DOHH2 (cell line): ENCODE data around the gene ILKAP.

Experiments used
- H3F3A ChIP-seq: fragments of 200-600 bp; sonication (generic), shearing (Covaris generic); 2 replicates; pipeline ENCODE4 v1.6.0; 2016; ENCODE audit warnings: antibody characterized with exemption, mild to moderate bottlenecking; ENCODE audit not compliant: control insufficient read depth, insufficient read depth
- H3K27ac ChIP-seq: fragments of 200-600 bp; sonication (generic); 2 replicates; pipeline ENCODE4 v1.5.1; 2014; ENCODE audit warnings: low read depth, mild to moderate bottlenecking, low read length, moderate library complexity
- H3K27me3 ChIP-seq: fragments of 200-600 bp; sonication (generic); 2 replicates; pipeline ENCODE4 v1.6.1; 2014; ENCODE audit warnings: mild to moderate bottlenecking, low read length, mixed read lengths; ENCODE audit not compliant: control insufficient read depth
- H3K36me3 ChIP-seq: fragments of 200-600 bp; sonication (generic); 2 replicates; pipeline ENCODE4 v1.6.1; 2014; ENCODE audit warnings: mild to moderate bottlenecking, low read length, moderate library complexity, mixed read lengths; ENCODE audit not compliant: control insufficient read depth
- H3K4me1 ChIP-seq: fragments of 200-600 bp; sonication (generic); 2 replicates; pipeline ENCODE4 v1.6.1; 2014; ENCODE audit warnings: mild to moderate bottlenecking, low read length, mixed read lengths; ENCODE audit not compliant: control insufficient read depth
- H3K4me2 ChIP-seq: fragments of 200-600 bp; sonication (generic); 2 replicates; pipeline ENCODE4 v1.6.0; 2014; ENCODE audit warnings: mild to moderate bottlenecking, low read length, moderate library complexity
- H3K4me3 ChIP-seq: fragments of 200-600 bp; sonication (generic); 2 replicates; pipeline ENCODE4 v1.5.1; 2014; ENCODE audit warnings: mild to moderate bottlenecking, low read length, mixed read lengths
- H3K79me2 ChIP-seq: fragments of 200-600 bp; sonication (generic); 2 replicates; pipeline ENCODE4 v1.6.1; 2014; ENCODE audit warnings: mild to moderate bottlenecking, low read length, mixed read lengths; ENCODE audit not compliant: control insufficient read depth
- H3K9me2 ChIP-seq: fragments of 200-600 bp; sonication (generic); replicated peaks from 2 replicates; pipeline ENCODE4 v1.6.1; 2014; ENCODE audit warnings: mild to moderate bottlenecking, low read length, mixed read lengths; ENCODE audit not compliant: control insufficient read depth
- H3K9me3 ChIP-seq: fragments of 200-600 bp; sonication (generic); 2 replicates; pipeline ENCODE4 v1.6.1; 2014; ENCODE audit warnings: antibody characterized with exemption, low read length, mixed read lengths; ENCODE audit not compliant: control insufficient read depth, insufficient read depth
- H4K20me1 ChIP-seq: fragments of 200-600 bp; sonication (generic); 2 replicates; pipeline ENCODE4 v1.6.0; 2014; ENCODE audit warnings: low read depth, mild to moderate bottlenecking, antibody characterized with exemption, low read length, moderate library complexity; ENCODE audit not compliant: control insufficient read depth, insufficient read depth
- EZH2phosphoT487 ChIP-seq: fragments of 200-600 bp; sonication (generic); IDR thresholded peaks from 2 replicates; pipeline ENCODE4 v1.6.1; 2017; ENCODE audit warnings: borderline replicate concordance, mild to moderate bottlenecking, antibody characterized with exemption, low read length, moderate library complexity, mixed read lengths
- TF ChIP-seq, protein P1 (sequence below): fragments of 200-600 bp; sonication (generic); IDR thresholded peaks from one replicate; pipeline ENCODE4 v1.5.1; 2014; ENCODE audit warnings: antibody characterized with exemption, mild to moderate bottlenecking, low read depth, low read length; ENCODE audit not compliant: poor library complexity, severe bottlenecking

ILKAP gene

GRCh38 chr2:238162846-238163441 lies 40.6 kb downstream of the ILKAP start:
- Histone ChIP-seq H3K4me2 (no peak overlapping the region), H3K27ac (no peak overlapping the region), H3K79me2 (no peaks in the 10 kb centered on the region), H3K36me3 (no peaks in the 10 kb centered on the region), H3K9me3 (no peaks in the 10 kb centered on the region), H3K9me2 (no peaks in the 10 kb centered on the region), H3F3A (no peaks in the 10 kb centered on the region), H3K27me3 (peaks cover 6% of the 10 kb centered on the region), H3K4me1 (peaks cover 22% of the 10 kb centered on the region), H4K20me1 (no peaks in the 10 kb centered on the region), H3K4me3 (no peak overlapping the region)
- TF ChIP-seq, protein P1, sequence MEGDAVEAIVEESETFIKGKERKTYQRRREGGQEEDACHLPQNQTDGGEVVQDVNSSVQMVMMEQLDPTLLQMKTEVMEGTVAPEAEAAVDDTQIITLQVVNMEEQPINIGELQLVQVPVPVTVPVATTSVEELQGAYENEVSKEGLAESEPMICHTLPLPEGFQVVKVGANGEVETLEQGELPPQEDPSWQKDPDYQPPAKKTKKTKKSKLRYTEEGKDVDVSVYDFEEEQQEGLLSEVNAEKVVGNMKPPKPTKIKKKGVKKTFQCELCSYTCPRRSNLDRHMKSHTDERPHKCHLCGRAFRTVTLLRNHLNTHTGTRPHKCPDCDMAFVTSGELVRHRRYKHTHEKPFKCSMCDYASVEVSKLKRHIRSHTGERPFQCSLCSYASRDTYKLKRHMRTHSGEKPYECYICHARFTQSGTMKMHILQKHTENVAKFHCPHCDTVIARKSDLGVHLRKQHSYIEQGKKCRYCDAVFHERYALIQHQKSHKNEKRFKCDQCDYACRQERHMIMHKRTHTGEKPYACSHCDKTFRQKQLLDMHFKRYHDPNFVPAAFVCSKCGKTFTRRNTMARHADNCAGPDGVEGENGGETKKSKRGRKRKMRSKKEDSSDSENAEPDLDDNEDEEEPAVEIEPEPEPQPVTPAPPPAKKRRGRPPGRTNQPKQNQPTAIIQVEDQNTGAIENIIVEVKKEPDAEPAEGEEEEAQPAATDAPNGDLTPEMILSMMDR: no peak
- TF ChIP-seq EZH2phosphoT487: no peak

GRCh38 chr2:238162251-238162845 lies 41.1 kb downstream of the ILKAP start:
- H3K4me1 ChIP-seq: peaks cover 22% of the 10 kb centered on the region
- H3K4me2 ChIP-seq: no peak overlapping the region
- H3K27ac ChIP-seq: no peak overlapping the region
- H3K79me2 ChIP-seq: no peaks in the 10 kb centered on the region
- peaks cover 6% of the 10 kb centered on the region for H3K27me3 ChIP-seq
- no peaks in the 10 kb centered on the region for H3K9me3 ChIP-seq
- no peak for TF ChIP-seq EZH2phosphoT487
- no peaks in the 10 kb centered on the region for H3K9me2 ChIP-seq
- no peak overlapping the region for H3K4me3 ChIP-seq
- H3F3A ChIP-seq: no peaks in the 10 kb centered on the region
- no peaks in the 10 kb centered on the region for H3K36me3 ChIP-seq
- no peaks in the 10 kb centered on the region for H4K20me1 ChIP-seq

DNA sequence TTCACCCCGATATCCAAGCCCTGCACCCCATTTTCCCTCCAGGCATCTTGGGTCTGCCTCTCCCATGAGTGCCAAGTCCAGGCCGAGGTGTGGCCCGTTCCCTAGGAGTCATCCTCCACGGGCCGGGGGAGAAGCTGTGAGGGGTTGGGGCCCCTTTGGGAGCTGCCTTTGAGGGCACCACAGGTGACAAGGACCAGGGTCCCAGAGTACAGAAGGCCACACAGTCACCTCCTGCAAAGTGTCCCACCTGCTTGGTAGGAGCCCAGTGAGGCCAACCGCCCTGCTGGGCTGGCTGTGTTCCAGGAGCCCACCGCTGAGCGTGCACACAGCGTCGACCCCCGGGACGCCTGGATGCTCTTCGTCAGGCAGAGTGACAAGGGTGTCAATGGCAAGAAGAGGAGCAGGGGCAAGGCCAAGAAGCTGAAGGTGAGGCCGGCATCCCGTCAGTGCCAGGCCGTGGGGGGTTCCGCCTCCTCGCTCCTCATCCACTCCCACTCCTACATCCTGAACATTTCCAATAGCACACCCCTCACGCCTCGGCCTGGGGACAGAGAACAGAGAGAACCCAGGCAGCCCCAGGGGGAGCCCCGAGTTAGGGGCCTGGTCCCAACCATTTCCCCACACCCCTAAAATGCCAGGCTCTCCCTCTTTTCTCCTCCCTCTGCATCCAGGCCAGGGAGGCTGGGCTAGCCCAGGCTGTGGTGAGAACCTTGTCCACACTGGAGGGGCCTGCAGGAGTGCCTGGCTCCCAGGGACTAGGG lies 42.0 kb downstream of the ILKAP start:
- H3K4me3 ChIP-seq: no peak overlapping the region
- TF ChIP-seq EZH2phosphoT487: no peak
- TF ChIP-seq, protein P1: no peak
- no peak overlapping the region for H3K27ac ChIP-seq
- H3K27me3 ChIP-seq: peaks cover 6% of the 10 kb centered on the region
- no peaks in the 10 kb centered on the region for H4K20me1 ChIP-seq
- no peaks in the 10 kb centered on the region for H3F3A ChIP-seq
- H3K9me3 ChIP-seq: no peaks in the 10 kb centered on the region
- H3K4me2 ChIP-seq: no peak overlapping the region
- no peaks in the 10 kb centered on the region for H3K36me3 ChIP-seq
- no peaks in the 10 kb centered on the region for H3K9me2 ChIP-seq
- H3K4me1 ChIP-seq: peaks cover 22% of the 10 kb centered on the region
- no peaks in the 10 kb centered on the region for H3K79me2 ChIP-seq
